GM19395 (cell line): ENCODE data around the gene STIM2.

Experiments
- ATAC-seq: cut with Tn5 transposase; IDR thresholded peaks from one replicate; pipeline ENCODE4 v1.9.1; 2021; ENCODE audit warnings: mild to moderate bottlenecking, moderate library complexity; ENCODE audit not compliant: unreplicated experiment

STIM2 gene

DNA sequence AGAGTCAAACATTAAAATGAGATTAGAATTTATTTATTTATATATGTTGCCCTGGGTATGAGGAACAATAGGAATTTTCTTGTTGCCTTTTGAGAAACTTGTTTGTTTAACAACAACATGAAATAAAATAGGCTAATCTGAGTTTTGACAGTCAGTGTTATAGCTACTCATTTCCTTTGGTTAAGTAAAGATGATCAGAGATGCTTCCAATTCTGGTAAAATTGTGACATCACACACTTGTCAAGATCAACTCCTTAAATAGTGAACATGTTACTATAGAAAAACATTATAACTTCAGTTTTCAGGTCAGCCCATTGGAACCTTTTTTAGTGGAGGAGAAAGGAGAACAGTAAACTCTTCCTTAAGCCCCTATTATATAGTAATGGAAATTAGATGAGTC is 136.1 kb downstream of the STIM2 start:
- no peak for ATAC-seq

DNA sequence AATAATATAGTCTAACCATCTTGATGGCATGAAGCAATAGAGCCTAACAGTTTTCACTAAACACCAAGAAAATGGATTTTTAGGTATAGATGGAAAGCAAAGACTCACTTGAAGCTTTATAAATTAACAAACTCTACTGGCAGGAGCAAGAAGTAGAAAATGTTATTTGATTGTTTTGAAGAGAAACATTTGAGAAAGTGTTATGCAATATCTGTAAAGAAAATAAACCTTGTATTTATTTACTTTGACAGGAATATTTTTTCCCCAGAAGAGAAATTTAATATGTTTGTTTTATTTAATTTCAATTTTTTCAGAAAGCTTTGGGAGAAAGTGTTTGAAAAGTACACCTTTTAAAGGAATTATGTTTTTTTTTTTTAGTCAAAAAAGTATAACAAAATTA is 139.0 kb downstream of the STIM2 start:
- no peak for ATAC-seq

DNA sequence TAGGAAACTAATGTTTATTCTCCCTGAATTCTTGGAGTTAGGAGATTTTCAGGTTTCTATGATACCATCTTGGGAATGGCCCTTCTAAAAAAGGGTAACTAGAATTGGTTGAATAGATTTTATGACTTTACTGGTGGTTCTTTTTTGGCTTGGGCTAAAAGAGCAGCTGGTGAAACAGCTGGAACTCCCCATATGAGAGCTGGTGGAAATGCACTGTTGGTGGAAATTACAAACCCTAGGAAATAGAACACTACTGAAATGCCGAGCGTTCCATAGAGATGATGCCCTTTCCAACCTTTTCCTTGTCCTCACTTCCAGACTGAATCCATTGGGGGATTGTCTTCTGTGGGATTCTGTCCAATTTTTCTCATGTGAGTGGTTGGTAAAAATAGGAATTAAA is 139.5 kb downstream of the STIM2 start:
- no peak for ATAC-seq

DNA sequence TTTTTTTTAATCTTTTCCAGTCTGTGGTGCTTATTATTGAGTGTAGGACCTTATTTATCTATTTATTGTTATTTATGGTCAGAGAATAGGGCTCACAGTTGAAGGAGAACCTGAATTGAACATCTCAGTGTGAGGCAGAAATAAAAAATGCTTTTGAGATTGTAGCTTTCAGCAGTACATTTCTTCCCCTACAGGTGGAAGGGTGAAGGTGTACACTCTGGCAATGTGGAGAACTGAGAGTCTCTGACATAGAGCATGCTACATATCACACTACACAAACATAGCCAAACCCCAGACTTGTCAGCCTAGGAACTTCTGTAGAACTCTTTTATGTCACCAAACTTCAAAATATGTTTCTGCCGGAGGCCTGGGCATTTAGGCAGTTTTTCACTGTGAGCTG is 140.2 kb downstream of the STIM2 start:
- ATAC-seq = peak; percentile 83

DNA sequence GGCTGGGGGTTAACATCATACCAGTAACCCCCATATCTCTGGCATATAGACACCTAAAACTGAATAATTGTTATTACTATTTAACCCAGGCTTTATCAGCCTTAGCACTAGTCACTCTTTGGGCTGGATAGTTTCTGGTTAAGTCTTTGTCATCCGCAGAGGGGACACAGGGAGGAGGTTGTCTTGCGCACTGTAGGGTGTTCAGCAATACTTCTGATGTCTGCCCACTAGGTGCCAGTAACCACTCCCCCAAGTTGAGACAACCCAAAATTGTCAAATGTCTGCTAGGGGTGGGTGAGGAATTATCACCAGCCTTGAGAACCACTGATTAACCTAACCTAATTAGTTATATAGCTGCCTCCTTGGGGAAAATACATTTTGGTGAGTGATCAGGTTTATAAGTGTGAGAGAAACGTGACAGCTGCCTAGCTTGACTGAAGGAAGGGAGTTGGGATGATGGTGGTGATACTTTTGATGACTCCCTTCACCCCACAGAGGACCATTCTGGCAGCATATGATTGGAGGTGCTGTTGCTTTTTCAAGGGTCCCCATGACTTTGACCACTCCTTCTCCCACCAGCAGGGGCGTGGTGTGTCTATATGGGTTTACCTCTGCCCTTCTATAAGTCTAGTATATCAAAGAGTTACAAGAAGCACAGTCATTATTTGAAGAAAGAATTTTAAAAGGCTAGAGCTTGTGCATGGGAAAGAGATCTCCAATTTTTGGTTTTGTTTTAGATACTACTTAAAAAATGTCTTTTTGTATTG is 140.9 kb downstream of the STIM2 start:
- no peak for ATAC-seq

DNA sequence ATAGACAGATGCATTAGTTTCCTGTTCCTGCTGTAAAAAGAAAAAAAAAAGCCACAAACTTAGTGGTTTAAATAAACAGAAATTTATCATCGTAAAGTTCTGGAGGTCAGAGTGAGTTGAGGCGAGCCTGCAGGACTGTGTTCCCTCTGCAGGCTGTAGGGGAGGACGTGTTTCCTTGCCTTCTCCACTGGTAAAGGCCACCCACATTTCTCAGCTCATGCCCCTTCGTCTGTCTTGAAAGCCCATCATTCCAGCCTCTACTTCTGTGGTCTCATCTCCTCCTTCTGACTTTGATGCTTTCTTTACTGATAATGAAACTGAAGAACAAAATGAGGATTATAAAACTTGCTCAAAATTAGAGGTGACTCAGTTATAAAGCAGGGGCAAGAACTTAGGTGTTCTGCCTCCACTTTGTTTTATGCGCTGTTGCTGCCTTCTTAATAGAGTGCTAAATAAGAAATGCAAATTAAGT is 143.0 kb downstream of the STIM2 start:
- ATAC-seq = no peak

DNA sequence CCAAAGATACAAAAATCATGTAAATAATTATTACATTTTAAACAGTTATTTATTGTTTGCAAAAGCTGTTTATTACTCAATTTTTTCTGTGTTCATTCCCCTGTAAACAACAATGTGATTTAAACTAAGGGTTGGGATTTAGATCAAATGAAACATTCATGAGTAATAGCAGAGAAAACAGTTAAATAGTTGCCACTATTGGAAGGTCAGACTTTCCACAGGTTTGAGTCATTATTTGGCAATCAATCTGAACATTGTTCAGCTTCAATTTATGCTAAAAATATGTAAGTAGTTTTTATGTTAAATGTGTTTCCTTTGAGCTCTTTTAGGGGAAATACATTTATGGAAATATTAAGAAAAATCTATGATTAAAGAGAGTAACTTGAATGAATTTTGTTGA is 144.9 kb downstream of the STIM2 start:
- no peak for ATAC-seq

DNA sequence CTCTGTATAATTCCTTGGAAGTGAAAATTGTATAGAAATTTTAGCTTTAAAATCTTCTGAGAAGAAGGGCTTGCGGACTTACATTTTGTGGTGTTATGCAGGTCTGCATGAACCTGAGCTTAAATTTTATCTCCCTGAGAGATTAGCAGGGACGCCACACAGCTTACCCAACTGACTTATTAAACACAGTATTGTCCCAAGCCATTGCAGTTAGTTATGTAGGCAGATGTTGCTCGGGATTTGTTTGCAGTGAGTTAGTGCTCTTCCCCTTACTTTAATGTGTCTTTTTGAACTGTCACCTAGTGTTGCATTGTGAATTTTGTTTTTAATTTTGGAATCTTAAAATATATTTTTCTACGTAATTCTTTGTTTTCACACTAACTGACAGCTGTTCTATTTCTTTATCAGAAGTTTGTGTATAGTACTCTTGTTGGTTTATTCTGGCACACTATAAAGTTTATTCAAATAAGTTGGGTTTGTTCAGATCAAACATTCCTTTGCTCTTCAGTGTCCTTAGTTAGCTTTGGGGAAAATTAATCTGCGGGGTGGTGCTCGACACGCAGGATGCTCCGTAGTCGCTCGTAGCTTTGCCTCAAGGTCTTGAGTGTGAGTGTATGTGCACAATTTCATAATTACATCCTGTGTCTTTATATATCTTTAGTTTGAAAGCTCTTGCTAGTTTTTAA is 145.4 kb downstream of the STIM2 start:
- ATAC-seq = no peak

DNA sequence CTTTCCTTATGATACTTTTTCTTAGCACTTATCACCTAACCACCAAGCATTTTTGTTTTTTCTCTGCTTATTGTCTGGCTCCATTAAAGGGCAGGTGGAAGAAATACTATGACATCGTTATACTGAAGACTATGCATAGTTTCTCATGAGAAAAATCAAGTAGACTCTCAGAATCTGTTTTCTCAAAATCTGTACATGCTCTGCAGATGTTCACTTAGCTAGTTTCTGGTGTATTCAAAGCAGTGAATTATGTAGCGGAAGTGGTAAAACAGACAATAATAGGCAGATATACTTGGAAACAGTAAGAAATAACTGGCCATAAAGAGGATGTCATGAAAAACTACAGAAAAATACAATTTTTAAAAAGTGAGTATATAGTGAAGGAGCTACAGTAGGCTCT is 146.0 kb downstream of the STIM2 start:
- ATAC-seq = no peak

DNA sequence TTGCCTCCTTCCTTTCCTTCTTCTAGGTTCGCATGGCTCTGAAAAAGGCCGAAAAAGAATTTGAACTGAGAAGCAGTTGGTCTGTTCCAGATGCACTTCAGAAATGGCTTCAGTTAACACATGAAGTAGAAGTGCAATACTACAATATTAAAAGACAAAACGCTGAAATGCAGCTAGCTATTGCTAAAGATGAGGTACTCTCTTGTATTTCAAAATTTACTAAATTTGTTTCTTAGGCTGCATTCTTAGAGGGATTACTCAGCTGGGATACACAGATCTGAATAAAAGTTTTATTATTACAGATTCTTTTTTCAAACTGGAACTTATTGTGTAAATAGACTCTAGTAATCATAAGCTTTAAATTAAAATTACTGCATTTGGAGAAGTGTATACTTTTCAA is 146.9 kb downstream of the STIM2 start:
- no peak for ATAC-seq

DNA sequence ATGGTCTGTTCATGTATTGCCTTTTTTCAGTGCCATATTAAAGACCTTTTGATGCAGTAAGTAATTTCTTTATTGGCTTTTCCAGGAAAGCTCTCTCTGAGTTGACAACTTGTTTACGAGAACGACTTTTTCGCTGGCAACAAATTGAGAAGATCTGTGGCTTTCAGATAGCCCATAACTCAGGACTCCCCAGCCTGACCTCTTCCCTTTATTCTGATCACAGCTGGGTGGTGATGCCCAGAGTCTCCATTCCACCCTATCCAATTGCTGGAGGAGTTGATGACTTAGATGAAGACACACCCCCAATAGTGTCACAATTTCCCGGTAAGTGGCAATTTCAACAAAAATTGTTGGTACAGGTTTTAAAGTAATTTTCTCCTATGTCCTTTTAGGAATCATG is 148.0 kb downstream of the STIM2 start:
- ATAC-seq = no peak

DNA sequence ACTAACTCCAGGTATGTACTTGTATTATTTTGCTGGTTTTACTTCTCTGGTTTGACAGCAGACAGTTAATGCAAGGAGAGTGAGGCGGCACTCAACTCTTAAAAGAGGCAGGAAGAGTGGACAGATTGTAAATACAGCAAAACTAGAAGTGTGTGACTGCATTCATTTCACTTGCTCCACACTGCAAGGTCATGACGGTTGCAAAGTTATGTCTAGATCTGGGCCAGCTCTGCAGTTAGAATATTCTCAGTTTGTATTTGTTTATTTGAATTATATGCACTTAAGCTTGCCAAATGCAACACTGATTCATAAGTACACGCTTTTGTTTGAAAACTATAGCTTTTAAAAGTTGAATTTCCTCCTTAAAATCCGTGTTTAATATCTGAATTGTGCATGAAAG is 148.9 kb downstream of the STIM2 start:
- no peak for ATAC-seq

DNA sequence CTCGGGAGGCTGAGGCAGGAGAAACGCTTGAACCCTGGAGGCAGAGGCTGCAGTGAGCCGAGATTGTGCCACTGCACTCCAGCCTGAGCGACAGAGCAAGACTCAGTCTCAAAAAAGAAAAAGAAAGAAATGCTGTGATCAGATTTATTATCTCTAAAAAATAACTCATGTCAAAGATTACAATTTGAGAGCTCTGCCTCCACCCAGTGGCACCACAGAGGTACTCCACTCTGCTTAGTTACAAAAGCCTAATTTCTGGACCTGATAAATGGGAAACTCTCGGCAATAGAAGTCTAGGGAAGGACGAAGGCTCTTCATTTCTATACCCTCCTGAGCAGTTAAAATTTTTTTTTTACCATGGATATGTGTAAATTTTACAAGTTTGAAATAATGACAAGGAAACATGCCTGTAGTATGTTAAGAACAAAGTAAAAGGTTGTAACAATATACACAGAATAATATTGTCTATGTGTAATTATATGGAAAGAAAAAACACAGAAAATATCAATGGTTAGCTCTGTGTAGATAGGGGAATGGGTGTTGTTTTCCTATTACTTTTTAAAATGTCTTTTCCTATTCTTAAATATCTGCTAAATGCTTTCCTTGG is 149.8 kb downstream of the STIM2 start:
- ATAC-seq = peak; percentile 88

DNA sequence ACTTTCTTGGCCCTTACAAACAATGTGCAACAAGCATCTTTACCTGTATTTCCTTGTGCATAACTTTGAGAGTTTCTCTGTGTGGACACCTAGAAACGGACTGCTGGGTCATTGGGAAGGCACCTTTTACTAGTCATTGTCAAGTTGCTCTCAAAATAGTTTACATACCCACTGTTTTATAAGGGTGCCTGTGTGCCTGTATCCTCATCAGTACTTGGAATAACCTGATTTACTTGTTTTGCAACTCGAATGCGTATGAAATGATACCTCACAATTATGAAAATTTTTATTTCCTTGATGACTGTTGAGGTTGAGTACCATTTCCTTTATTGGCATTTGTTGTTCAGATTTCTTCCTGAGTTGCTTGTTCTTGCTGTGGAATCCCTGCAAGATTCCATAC is 150.8 kb downstream of the STIM2 start:
- no peak for ATAC-seq

DNA sequence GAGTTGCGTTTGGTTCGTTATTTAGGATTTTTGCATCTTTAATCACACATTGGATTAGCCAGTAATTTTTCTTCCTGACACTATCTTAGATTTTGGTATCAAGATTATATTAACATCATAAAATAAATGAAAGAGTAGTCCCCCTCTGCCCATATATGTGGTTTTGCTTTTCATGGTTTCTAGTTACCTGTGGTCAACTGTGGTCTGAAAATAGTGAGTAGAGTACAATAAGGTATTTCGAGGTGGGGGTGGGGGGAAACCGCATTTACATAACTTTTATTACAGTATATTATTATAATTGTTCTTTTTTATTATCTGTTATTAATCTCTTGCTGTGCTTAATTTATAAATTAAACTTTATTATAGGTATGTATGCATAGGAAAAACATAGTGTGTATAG is 152.4 kb downstream of the STIM2 start:
- no peak for ATAC-seq

DNA sequence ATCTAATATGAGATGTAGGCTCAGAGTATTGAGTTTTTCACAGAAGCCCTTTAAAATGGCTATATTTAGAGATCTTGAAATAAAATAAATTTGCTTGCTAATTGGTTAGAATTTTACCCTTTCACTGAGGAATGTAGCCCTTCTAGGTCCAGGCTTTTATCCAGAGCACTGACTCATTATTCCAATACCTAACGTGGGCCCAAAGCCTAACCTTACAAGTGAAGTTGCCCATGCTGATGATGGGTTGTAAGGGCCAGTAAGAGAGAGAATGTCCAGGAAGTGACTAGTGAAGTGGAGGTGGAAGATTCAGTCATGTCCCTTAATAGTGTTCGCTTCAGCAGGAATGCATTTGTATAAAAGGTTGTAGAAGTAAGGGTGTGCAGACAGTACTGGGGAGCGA is 155.9 kb downstream of the STIM2 start:
- no peak for ATAC-seq

DNA sequence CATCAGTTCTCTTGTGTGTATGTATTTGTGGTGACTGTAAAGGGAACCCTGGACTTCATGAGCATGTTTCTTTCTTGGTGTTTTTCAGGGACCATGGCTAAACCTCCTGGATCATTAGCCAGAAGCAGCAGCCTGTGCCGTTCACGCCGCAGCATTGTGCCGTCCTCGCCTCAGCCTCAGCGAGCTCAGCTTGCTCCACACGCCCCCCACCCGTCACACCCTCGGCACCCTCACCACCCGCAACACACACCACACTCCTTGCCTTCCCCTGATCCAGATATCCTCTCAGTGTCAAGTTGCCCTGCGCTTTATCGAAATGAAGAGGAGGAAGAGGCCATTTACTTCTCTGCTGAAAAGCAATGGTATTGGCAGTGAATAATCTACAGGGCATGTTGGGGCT is 157.0 kb downstream of the STIM2 start:
- ATAC-seq = no peak

DNA sequence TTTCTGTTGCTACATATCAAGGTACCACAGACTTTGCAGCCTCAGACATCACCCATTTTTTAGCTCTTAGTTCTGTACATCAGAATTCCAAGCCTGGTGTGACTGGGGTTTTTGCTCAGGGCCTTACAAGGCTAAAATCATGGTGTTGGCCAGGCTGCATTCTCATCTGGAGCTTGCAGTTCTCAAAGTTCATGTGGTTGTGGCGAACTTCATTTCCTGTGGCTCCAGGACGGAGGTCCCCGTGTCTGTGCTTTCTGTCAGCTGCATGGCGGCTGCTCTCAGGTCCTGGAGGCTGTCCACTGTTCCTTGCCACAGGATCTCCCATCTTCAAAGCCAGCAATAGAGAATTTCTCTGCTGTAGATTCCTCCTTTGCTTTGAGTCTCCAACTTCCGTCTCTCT is 157.4 kb downstream of the STIM2 start:
- ATAC-seq = no peak

DNA sequence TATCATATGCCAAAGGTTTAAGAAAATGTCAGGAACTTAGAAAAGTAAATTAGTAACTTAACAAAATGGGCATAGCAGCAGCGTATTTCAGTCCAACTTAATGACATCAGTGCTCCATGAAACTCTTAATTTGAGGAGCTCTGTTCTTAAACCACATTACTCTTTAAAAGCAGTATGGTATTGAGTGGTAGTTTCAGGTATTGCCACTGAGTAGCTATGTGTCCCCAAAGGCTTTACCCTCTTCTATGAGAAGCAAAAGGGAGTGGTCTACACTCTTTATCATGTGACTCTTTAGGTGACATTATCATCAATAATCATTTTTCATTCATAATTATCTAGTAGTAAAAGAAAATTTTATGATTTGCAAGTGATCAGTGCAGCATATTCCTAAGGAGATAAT is 158.3 kb downstream of the STIM2 start:
- ATAC-seq = no peak

DNA sequence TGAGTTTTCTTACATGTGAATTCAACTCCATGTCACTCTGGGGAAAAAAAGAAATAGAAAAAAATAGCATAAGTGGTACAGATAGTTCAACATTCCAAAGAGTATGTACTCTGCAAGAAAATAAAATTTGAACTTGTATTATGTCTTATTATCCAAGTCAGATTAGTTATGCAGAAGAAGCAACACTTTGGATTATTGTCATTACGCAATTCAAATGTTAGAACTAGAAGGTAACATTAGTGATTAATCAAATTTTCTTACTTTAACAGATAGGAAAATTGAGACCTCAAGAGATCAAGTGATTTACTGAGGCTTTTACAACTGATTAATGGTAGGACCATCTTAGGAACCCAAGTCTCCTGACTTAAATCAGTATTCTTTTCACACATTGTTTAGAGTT is 159.1 kb downstream of the STIM2 start:
- ATAC-seq = no peak

DNA sequence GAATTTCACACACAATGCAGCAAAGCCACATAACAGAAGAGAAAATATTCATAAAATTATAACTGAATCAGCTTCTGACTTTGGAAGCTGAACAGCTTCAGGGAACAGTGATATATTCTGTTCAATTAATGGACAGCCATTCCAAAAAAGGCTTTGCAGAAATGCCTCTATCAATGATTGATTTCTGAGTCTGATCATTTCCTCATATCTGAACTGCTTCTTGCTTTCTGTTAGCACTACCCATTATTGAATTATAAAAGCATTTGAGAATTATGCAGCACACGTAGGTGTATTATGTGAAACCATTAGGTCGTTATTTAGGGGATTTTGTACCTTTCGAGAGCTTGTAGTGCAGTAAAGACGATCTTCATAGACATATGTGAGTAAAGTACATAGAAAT is 159.6 kb downstream of the STIM2 start:
- peak; percentile 51 for ATAC-seq

DNA sequence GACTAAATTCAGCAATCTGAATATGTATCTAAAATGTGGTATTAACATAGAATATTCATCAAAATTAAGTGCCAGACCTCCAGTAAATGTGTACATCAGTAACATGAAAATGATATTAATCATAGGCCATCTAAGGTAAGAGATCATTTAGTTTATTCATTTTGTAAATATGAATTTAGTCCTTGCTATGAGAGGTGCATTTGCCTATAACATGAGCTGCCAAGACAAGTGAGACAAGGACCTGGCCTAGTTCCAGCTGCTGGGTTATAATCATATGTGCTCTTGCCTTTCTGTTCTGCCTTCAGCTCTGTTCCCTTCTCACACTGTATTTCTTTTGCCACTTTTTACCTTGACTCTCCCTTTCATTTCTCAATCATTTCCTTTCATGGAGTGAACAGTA is 160.0 kb downstream of the STIM2 start:
- ATAC-seq = no peak
